ENCODE measurements around the gene CCDC175.

CCDC175 gene

DNA sequence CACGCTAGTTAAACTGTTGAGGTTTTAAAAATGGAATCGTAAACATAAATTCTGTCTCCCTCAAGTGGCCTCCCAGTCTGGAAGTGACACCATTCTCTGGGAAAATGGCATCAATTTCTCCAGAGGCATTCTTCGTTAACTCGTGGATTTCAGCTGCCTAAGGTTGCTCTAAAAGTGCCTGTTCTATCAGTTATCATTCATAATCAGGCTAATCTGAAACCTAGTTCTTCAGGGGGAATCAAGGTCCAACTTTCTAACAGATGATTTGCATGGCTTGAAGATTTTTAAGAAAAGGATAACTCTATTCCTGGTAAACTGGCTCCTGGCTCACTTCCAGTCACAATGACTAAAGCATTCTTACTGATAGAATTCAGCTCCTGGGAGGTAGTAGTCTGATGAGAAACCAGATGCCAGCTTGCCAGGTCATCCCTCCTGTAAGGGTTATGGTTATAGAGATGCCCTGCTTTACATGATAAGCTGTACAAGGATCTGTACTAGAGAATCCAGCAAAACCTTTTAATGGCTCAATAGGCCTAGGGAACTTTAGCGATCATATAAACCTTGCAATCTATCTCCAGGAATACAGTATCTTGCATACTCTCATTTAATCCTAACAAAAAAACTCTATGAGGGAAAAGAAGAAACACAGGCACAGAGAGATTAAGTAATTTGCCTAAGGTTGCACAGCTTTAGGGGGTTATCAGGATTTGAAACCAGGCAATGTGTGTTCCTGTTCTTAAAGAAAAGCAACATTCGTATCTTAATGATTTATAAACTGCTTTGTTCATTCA lies 93.9 kb downstream of the CCDC175 start:
- no peak for TF ChIP-seq CTCF (conservative IDR thresholded peaks at IDR 0.05)
- H3K27ac ChIP-seq, result peak overlapping the region; percentile 94

GRCh38 chr14:59481871-59482540 lies 94.6 kb downstream of the CCDC175 start:
- TF ChIP-seq CTCF (conservative IDR thresholded peaks at IDR 0.05), result no peak
- peak overlapping the region; percentile 94; the same call in 1 of the 2 replicates for H3K27ac ChIP-seq

DNA sequence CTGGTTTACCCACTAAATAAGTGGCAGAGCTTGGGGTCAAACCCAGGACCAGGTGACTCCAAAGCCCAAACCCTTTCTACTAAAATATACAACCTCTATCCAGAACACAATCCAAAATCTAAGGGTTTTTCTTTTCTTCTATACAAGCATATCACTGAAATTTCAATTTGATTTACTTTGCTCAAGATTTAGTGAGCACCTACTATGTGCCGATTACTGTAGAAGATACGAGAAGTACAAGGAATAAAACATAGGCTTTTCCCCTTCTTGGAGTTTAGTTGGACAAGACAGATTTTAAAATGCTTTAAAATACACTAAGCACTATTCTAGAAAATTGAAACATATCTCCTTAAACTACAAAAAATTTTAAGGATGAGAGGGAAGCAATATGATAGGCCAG lies 95.2 kb downstream of the CCDC175 start:
- no peak overlapping the region for H3K27ac ChIP-seq
- no peak for TF ChIP-seq CTCF (conservative IDR thresholded peaks at IDR 0.05)

DNA sequence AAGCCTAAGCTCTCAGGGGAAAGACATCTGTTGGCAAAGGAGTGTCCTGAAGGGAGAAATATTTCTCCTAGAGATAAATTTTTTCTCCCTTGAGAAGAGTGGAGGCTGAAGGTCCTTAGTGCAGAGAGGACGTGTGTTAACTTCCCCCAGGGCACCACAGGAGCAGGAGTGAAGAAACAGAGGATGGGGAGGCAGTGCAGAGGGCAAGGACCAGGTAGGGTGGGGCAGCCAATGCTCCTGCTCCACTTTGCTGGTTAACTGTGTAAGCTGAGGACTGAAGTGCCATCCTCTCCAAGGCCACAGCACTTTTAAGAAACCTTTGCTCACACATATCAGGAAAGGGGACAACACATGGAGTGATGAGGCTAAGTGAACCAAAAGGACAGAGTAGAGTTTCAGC lies 96.4 kb downstream of the CCDC175 start:
- no peak for TF ChIP-seq CTCF (conservative IDR thresholded peaks at IDR 0.05)
- no peak overlapping the region for H3K27ac ChIP-seq

DNA sequence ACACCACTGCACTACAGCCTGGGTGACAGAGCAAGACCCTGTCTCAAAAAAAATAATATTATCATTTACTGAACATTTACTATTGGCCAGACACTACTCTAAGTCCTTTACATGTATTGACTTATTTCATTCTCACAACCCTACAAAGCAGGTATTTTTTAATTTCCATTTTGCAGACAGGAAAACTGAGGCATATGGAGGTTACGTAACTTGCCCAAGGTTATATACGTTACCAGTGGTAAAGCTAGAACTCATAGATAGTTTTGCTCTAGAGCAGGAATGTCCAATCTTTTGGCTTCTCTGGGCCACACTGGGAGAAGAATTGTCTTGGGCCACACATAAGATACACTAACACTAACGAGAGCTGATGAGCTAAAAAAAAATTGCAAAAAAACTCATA lies 98.1 kb downstream of the CCDC175 start:
- no peak overlapping the region for H3K27ac ChIP-seq
- no peak for TF ChIP-seq CTCF (conservative IDR thresholded peaks at IDR 0.05)

DNA sequence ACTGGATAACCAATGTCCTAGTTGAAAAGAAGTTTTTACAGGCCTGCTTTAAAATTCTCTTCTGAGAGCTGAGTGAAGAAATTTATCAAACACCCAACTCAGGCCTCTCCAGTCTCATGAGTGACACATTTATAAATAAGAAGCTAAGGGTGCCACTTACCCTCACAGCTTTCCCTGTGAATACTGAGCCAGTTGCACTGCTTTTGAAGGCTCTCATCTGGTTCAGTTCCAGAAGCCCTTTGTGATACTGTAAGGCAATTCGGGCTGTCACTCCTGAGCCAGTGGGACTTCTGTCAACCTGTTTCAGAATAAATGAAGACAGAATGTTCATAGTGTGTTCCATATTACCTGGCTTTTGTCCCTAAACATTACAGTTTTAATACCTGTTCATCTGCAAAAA lies 100.9 kb downstream of the CCDC175 start:
- no peak overlapping the region for H3K27ac ChIP-seq
- no peak for TF ChIP-seq CTCF (conservative IDR thresholded peaks at IDR 0.05)

- TF ChIP-seq CTCF (conservative IDR thresholded peaks at IDR 0.05), result no peak
- no peak overlapping the region for H3K27ac ChIP-seq
Measured at GRCh38 chr14:59474172-59474571, 102.4 kb downstream of the CCDC175 start.
